ENCODE measurements around the gene VCAN.

The VCAN gene

DNA sequence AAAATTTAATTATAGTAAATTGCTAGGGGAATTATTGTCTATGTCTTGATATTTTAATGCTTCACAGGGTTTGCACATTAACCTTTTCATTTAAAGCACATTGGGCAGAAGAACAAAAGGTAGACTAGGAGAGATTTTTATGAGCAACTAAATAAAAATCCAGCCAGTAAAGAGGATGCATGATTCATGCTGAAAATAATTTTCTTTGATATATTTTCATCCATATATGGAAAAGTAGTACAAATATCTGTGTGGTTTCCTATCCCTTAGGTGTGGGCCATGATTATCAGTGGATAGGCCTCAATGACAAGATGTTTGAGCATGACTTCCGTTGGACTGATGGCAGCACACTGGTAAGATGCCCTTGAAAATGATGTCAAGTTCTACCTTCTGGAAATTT, 83.1 kb downstream of the VCAN start:
- no peaks in the 10 kb centered on the region for H3K4me1 ChIP-seq (ENCODE audit: control insufficient read depth, insufficient read depth, low read length)
- no peak overlapping the region for H3K4me3 ChIP-seq (ENCODE audit: insufficient read depth, low read depth, low read length)
- 93 to 95% methylated on average over 1 of the region's 1 CpG for WGBS, 2 experiments
- no peak overlapping the region for H3K27ac ChIP-seq (ENCODE audit: insufficient read depth, low read depth, low read length, poor library complexity, severe bottlenecking)
- no peaks in the 10 kb centered on the region for H3K9me3 ChIP-seq (ENCODE audit: control insufficient read depth, low read length)
- peaks cover 17% of the 10 kb centered on the region for H3K36me3 ChIP-seq (ENCODE audit: control insufficient read depth, insufficient read depth, low read length)
- no peaks in the 10 kb centered on the region for H3K27me3 ChIP-seq (ENCODE audit: control insufficient read depth, insufficient read depth, low read length, poor library complexity, severe bottlenecking)

- WGBS, 2 experiments, result 80% methylated on average over 1 of the region's 2 CpGs; no CpG with 5 or more reads in 1 of the 2 experiments
- no peaks in the 10 kb centered on the region for H3K9me3 ChIP-seq (ENCODE audit: control insufficient read depth, low read length)
- H3K36me3 ChIP-seq (ENCODE audit: control insufficient read depth, insufficient read depth, low read length), result peaks cover 17% of the 10 kb centered on the region
- H3K4me1 ChIP-seq (ENCODE audit: control insufficient read depth, insufficient read depth, low read length), result no peaks in the 10 kb centered on the region
- no peaks in the 10 kb centered on the region for H3K27me3 ChIP-seq (ENCODE audit: control insufficient read depth, insufficient read depth, low read length, poor library complexity, severe bottlenecking)
- no peak overlapping the region for H3K27ac ChIP-seq (ENCODE audit: insufficient read depth, low read depth, low read length, poor library complexity, severe bottlenecking)
- no peak overlapping the region for H3K4me3 ChIP-seq (ENCODE audit: insufficient read depth, low read depth, low read length)
Measured at GRCh38 chr5:83555263-83555662, 83.7 kb downstream of the VCAN start.

GRCh38 chr5:83556190-83556589, 84.6 kb downstream of the VCAN start:
- Histone ChIP-seq H3K27ac (ENCODE audit: insufficient read depth, low read depth, low read length, poor library complexity, severe bottlenecking) (no peak overlapping the region), H3K9me3 (ENCODE audit: control insufficient read depth, low read length) (no peaks in the 10 kb centered on the region), H3K4me3 (ENCODE audit: insufficient read depth, low read depth, low read length) (no peak overlapping the region), H3K4me1 (ENCODE audit: control insufficient read depth, insufficient read depth, low read length) (no peaks in the 10 kb centered on the region), H3K27me3 (ENCODE audit: control insufficient read depth, insufficient read depth, low read length, poor library complexity, severe bottlenecking) (no peaks in the 10 kb centered on the region), H3K36me3 (ENCODE audit: control insufficient read depth, insufficient read depth, low read length) (peaks cover 17% of the 10 kb centered on the region)
- WGBS, 2 experiments, result 80 to 84% methylated on average over 3 of the region's 3 CpGs

DNA sequence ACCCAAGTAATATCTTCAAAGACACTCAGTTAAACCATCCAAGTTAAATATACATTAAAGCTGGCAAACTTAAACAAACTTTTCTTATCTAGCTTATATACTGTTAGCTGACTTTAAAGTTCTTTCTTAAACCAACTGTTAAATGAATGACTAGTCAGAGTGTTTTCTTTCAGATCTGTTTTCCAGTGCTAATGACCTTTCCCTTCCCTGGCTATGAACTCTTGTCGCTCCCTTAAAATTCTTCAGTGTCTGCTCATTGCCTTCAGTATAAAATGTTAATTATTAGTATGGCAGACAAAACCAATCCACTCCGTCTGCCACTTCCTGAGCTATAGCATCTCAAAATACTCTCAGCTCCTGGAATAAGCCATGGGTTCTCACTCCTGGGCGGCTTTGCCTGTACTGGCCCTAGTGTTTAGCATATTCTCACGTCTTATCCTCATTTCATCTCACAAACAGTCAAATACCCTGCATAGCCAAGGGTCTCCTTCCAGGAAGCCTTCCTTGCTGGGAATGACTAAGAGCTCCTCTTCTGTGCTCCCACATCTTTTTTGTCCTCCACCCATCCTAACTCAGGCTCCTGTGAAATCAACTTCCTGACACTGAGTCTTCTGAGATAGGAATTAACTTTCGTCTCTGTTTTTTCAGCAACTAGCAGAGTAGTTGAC, 87.7 kb downstream of the VCAN start:
- Histone ChIP-seq H3K36me3 (ENCODE audit: control insufficient read depth, insufficient read depth, low read length) (peaks cover 17% of the 10 kb centered on the region), H3K27ac (ENCODE audit: insufficient read depth, low read depth, low read length, poor library complexity, severe bottlenecking) (no peak overlapping the region), H3K4me3 (ENCODE audit: insufficient read depth, low read depth, low read length) (no peak overlapping the region), H3K4me1 (ENCODE audit: control insufficient read depth, insufficient read depth, low read length) (peaks cover 9% of the 10 kb centered on the region), H3K27me3 (ENCODE audit: control insufficient read depth, insufficient read depth, low read length, poor library complexity, severe bottlenecking) (no peaks in the 10 kb centered on the region), H3K9me3 (ENCODE audit: control insufficient read depth, low read length) (no peaks in the 10 kb centered on the region)
- WGBS, 2 experiments, result 94 to 96% methylated on average over 4 of the region's 5 CpGs

GRCh38 chr5:83562071-83562606, 90.6 kb downstream of the VCAN start:
- WGBS, 2 experiments, result 94% methylated on average over 1 of the region's 1 CpG; no CpG with 5 or more reads in 1 of the 2 experiments
- H3K4me3 ChIP-seq (ENCODE audit: insufficient read depth, low read depth, low read length), result no peak overlapping the region
- peaks cover 2% of the 10 kb centered on the region for H3K36me3 ChIP-seq (ENCODE audit: control insufficient read depth, insufficient read depth, low read length)
- H3K27ac ChIP-seq (ENCODE audit: insufficient read depth, low read depth, low read length, poor library complexity, severe bottlenecking), result no peak overlapping the region
- peaks cover 9% of the 10 kb centered on the region for H3K4me1 ChIP-seq (ENCODE audit: control insufficient read depth, insufficient read depth, low read length)
- H3K9me3 ChIP-seq (ENCODE audit: control insufficient read depth, low read length), result no peaks in the 10 kb centered on the region
- H3K27me3 ChIP-seq (ENCODE audit: control insufficient read depth, insufficient read depth, low read length, poor library complexity, severe bottlenecking), result no peaks in the 10 kb centered on the region

- H3K4me1 ChIP-seq (ENCODE audit: control insufficient read depth, insufficient read depth, low read length), result peaks cover 9% of the 10 kb centered on the region
- H3K36me3 ChIP-seq (ENCODE audit: control insufficient read depth, insufficient read depth, low read length), result no peaks in the 10 kb centered on the region
- 78 to 87% methylated on average over 5 of the region's 5 CpGs for WGBS, 2 experiments
Measured at GRCh38 chr5:83562791-83563557, 91.4 kb downstream of the VCAN start.

DNA sequence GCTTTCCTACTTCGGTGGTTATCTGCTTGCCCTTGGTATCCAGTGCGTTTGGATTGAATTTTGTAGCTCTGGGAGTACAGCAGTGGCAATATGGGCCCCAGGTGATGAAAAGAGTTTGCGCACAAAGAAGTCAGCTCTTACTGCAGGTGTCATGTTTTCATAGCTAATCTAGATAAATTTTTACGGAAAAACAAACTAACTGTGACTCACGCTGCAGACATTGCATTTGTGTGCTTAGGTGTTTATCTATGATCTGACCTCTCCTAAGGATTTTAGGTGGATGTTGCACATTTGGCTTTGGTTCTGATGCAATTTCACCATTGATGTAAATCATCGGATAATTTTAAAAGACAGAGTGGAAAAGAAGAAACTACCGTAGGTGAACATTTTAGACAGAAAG, 92.1 kb downstream of the VCAN start:
- Histone ChIP-seq H3K4me1 (ENCODE audit: control insufficient read depth, insufficient read depth, low read length) (peaks cover 9% of the 10 kb centered on the region), H3K27ac (ENCODE audit: insufficient read depth, low read depth, low read length, poor library complexity, severe bottlenecking) (no peak overlapping the region), H3K27me3 (ENCODE audit: control insufficient read depth, insufficient read depth, low read length, poor library complexity, severe bottlenecking) (no peaks in the 10 kb centered on the region), H3K36me3 (ENCODE audit: control insufficient read depth, insufficient read depth, low read length) (no peaks in the 10 kb centered on the region), H3K9me3 (ENCODE audit: control insufficient read depth, low read length) (no peaks in the 10 kb centered on the region), H3K4me3 (ENCODE audit: insufficient read depth, low read depth, low read length) (no peak overlapping the region)
- WGBS, 2 experiments, result 94% methylated on average over 7 of the region's 7 CpGs

More at GRCh38 chr5:83562791-83563557, 91.4 kb downstream of the VCAN start:
- peak overlapping the region; percentile 1 for H3K27ac ChIP-seq (ENCODE audit: insufficient read depth, low read depth, low read length, poor library complexity, severe bottlenecking)
- H3K4me3 ChIP-seq (ENCODE audit: insufficient read depth, low read depth, low read length), result no peak overlapping the region
- H3K27me3 ChIP-seq (ENCODE audit: control insufficient read depth, insufficient read depth, low read length, poor library complexity, severe bottlenecking), result no peaks in the 10 kb centered on the region
- no peaks in the 10 kb centered on the region for H3K9me3 ChIP-seq (ENCODE audit: control insufficient read depth, low read length)

DNA sequence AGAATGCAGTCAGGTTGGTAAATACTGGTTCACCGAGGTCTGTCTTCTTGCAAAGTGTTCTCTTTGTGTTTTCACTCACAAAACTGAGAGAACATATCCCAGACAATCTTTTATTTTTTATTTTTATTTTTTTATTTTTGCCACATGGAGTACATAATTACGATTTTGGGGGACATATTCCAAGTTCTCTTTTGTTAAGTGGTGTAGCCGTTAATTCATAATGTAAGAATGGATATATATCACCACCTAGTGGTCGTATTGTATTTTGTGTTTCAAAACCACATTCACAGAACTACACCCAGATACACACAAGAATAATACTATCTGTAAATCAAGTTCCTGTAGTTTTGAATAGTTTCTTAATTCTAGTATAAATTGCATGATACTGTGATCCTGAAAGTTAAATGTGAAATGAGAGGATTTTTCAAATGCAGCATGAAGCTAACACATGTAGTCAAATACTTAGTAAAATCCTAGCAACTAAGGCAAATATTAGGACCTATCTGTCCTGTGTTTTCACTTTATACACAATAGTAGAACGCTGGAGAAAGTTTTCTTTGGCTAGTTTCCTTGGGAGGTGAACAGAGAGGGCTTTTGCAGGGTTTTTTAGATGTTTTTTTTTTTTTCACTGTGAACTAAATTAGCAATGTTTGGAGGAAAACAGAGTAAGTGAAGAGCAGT, 92.7 kb downstream of the VCAN start:
- no peaks in the 10 kb centered on the region for H3K9me3 ChIP-seq (ENCODE audit: control insufficient read depth, low read length)
- no peaks in the 10 kb centered on the region for H3K27me3 ChIP-seq (ENCODE audit: control insufficient read depth, insufficient read depth, low read length, poor library complexity, severe bottlenecking)
- WGBS, 2 experiments, result 40 to 60% methylated on average over 1 to 2 of the region's 5 CpGs
- no peak overlapping the region for H3K27ac ChIP-seq (ENCODE audit: insufficient read depth, low read depth, low read length, poor library complexity, severe bottlenecking)
- H3K4me3 ChIP-seq (ENCODE audit: insufficient read depth, low read depth, low read length), result no peak overlapping the region
- peaks cover 9% of the 10 kb centered on the region for H3K4me1 ChIP-seq (ENCODE audit: control insufficient read depth, insufficient read depth, low read length)
- H3K36me3 ChIP-seq (ENCODE audit: control insufficient read depth, insufficient read depth, low read length), result no peaks in the 10 kb centered on the region

- no peaks in the 10 kb centered on the region for H3K9me3 ChIP-seq (ENCODE audit: control insufficient read depth, low read length)
- peaks cover 5% of the 10 kb centered on the region for H3K36me3 ChIP-seq (ENCODE audit: control insufficient read depth, insufficient read depth, low read length)
- H3K4me3 ChIP-seq (ENCODE audit: insufficient read depth, low read depth, low read length), result no peak overlapping the region
- H3K27me3 ChIP-seq (ENCODE audit: control insufficient read depth, insufficient read depth, low read length, poor library complexity, severe bottlenecking), result no peaks in the 10 kb centered on the region
- peaks cover 6% of the 10 kb centered on the region for H3K4me1 ChIP-seq (ENCODE audit: control insufficient read depth, insufficient read depth, low read length)
- H3K27ac ChIP-seq (ENCODE audit: insufficient read depth, low read depth, low read length, poor library complexity, severe bottlenecking), result no peak overlapping the region
- whole genome bisulfite sequencing, 2 experiments, result 100% methylated on average over 1 of the region's 2 CpGs
Measured at GRCh38 chr5:83567741-83568140, 96.2 kb downstream of the VCAN start.

GRCh38 chr5:83568186-83568585, 96.6 kb downstream of the VCAN start:
- peaks cover 5% of the 10 kb centered on the region for H3K36me3 ChIP-seq (ENCODE audit: control insufficient read depth, insufficient read depth, low read length)
- H3K9me3 ChIP-seq (ENCODE audit: control insufficient read depth, low read length), result no peaks in the 10 kb centered on the region
- H3K27ac ChIP-seq (ENCODE audit: insufficient read depth, low read depth, low read length, poor library complexity, severe bottlenecking), result no peak overlapping the region
- no peak overlapping the region for H3K4me3 ChIP-seq (ENCODE audit: insufficient read depth, low read depth, low read length)
- H3K27me3 ChIP-seq (ENCODE audit: control insufficient read depth, insufficient read depth, low read length, poor library complexity, severe bottlenecking), result no peaks in the 10 kb centered on the region
- 94 to 97% methylated on average over 2 of the region's 2 CpGs for WGBS, 2 experiments
- H3K4me1 ChIP-seq (ENCODE audit: control insufficient read depth, insufficient read depth, low read length), result peaks cover 5% of the 10 kb centered on the region

Measured in ectodermal cell (in vitro differentiated cells).